H1 (cell line): ENCODE measurements around the gene SOX4. TPM values are rescaled to one million over a fixed set of nuclear protein-coding genes. Genes with fewer than 3 reads are reported as not detected.
A peak's percentile ranks its signal among the peaks of the same experiment; 100 is the strongest.

ENCODE experiments used
- CTCF ChIA-PET: fragments of 300-600 bp; sonication (Branson Sonifier 250); formaldehyde crosslinking; loops from one replicate; lab custom pipeline; 2021; ENCODE audit not compliant: partially characterized antibody; lab: Charles Lee
- POLR2A ChIA-PET: fragments of 300-600 bp; sonication (Branson Sonifier 250); formaldehyde crosslinking; loops from one replicate; lab custom pipeline; 2021; ENCODE audit warnings: inconsistent platforms; ENCODE audit not compliant: partially characterized antibody; lab: Charles Lee
- DNase-seq, 2 experiments: peaks; one replicate each; pipeline versions ENCODE4 v3.0.0 to v3.0.0-alpha.2; 2010 to 2022; ENCODE audit warnings: low spot score in 2 of 2, low read depth in 1 of 2, mixed read lengths in 1 of 2
- FAIRE-seq: peaks from 2 replicates; lab custom pipeline; 2011; peaks lifted over from hg19 to GRCh38; lab: Jason Lieb, UNC
- H2AFZ ChIP-seq: 2 replicates; pipeline ENCODE4 v1.8.1; 2012; ENCODE audit warnings: low read length, inconsistent platforms
- H2AK5ac ChIP-seq: 2 replicates; pipeline ENCODE4 v1.6.1; 2013; ENCODE audit warnings: low read depth, low read length
- H2BK120ac ChIP-seq: replicated peaks from 2 replicates; pipeline ENCODE3; 2013; ENCODE audit warnings: low read depth, low read length, inconsistent platforms
- H2BK12ac ChIP-seq: 2 replicates; pipeline ENCODE4 v1.6.1; 2013; ENCODE audit warnings: low read depth, low read length
- H2BK15ac ChIP-seq: 2 replicates; pipeline ENCODE4 v1.6.1; 2013; ENCODE audit warnings: low read length
- H2BK20ac ChIP-seq: 2 replicates; pipeline ENCODE4 v1.6.1; 2013; ENCODE audit warnings: low read length
- H2BK5ac ChIP-seq: 2 replicates; pipeline ENCODE4 v1.6.1; 2013; ENCODE audit warnings: low read depth, low read length
- H3K14ac ChIP-seq: 2 replicates; pipeline ENCODE4 v1.6.1; 2013; ENCODE audit warnings: inconsistent platforms; ENCODE audit not compliant: insufficient read length
- H3K18ac ChIP-seq: 2 replicates; pipeline ENCODE4 v1.6.1; 2013; ENCODE audit warnings: low read length; ENCODE audit errors: extremely low read depth
- H3K23ac ChIP-seq: 2 replicates; pipeline ENCODE4 v1.6.1; 2013; ENCODE audit warnings: inconsistent platforms; ENCODE audit not compliant: insufficient read length
- H3K23me2 ChIP-seq: 2 replicates; pipeline ENCODE4 v1.6.1; 2013; ENCODE audit warnings: low read depth, low read length
- H3K27ac ChIP-seq: 2 replicates; pipeline ENCODE4 v1.6.1; 2011; ENCODE audit warnings: low read depth, low read length, inconsistent platforms
- H3K27me3 ChIP-seq, 4 experiments: replicated peaks in 1 of 4; 1 replicate in 1 of 4; 2 replicates in 3 of 4; pipeline versions ENCODE4 v1.6.1 to v1.8.1; 2011 to 2013; ENCODE audit warnings: low read length in 3 of 4, mild to moderate bottlenecking in 3 of 4, inconsistent platforms in 2 of 4, mixed read lengths in 2 of 4, moderate library complexity in 1 of 4; ENCODE audit not compliant: control insufficient read depth in 3 of 4, insufficient read depth in 3 of 4; ENCODE audit errors: extremely low read depth in 1 of 4
- H3K36me3 ChIP-seq, 4 experiments: 2 replicates each; pipeline versions ENCODE4 v1.6.1 to v1.8.1; 2011 to 2013; ENCODE audit warnings: mild to moderate bottlenecking in 4 of 4, low read length in 3 of 4, moderate library complexity in 2 of 4, control low read depth in 1 of 4, inconsistent platforms in 1 of 4; ENCODE audit not compliant: insufficient read depth in 4 of 4, control insufficient read depth in 2 of 4
- H3K4ac ChIP-seq: replicated peaks from 2 replicates; pipeline ENCODE3; 2013; ENCODE audit warnings: low read length, low read depth, mixed read lengths, inconsistent platforms; ENCODE audit not compliant: insufficient read length
- H3K4me1 ChIP-seq, 4 experiments: replicated peaks in 1 of 4; 1 replicate in 1 of 4; 2 replicates in 3 of 4; pipeline versions ENCODE4 v1.6.1 to v1.8.1; 2011 to 2013; ENCODE audit warnings: low read length in 3 of 4, inconsistent platforms in 2 of 4, mixed read lengths in 1 of 4; ENCODE audit not compliant: insufficient read depth in 4 of 4, control insufficient read depth in 3 of 4
- H3K4me2 ChIP-seq, 2 experiments: 2 replicates each; pipeline versions ENCODE4 v1.6.1 to v1.8.1; 2011 to 2013; ENCODE audit warnings: low read depth in 2 of 2, low read length in 2 of 2, control low read depth in 1 of 2, inconsistent platforms in 1 of 2, mild to moderate bottlenecking in 1 of 2; ENCODE audit not compliant: insufficient read depth in 1 of 2
- H3K4me3 ChIP-seq, 4 experiments: fragments of 200-600, 300-600 bp in 1 of 4; sonication (generic), shearing (Covaris generic), sonication (Bioruptor Twin) in 1 of 4; 2 replicates each; pipeline versions ENCODE4 v1.5.1 to v1.8.1; 2011 to 2016; ENCODE audit warnings: low read length in 4 of 4, low read depth in 3 of 4, control low read depth in 2 of 4, inconsistent platforms in 2 of 4, mild to moderate bottlenecking in 2 of 4, mixed read lengths in 1 of 4, moderate library complexity in 1 of 4; ENCODE audit not compliant: insufficient read depth in 2 of 4; ENCODE audit errors: extremely low read depth in 1 of 4
- H3K56ac ChIP-seq: replicated peaks from 2 replicates; pipeline ENCODE3; 2013; ENCODE audit warnings: low read depth, mild to moderate bottlenecking, mixed read lengths, low read length, inconsistent platforms; ENCODE audit not compliant: insufficient read length
- H3K79me1 ChIP-seq: 2 replicates; pipeline ENCODE4 v1.6.1; 2013; ENCODE audit warnings: low read depth, low read length, control low read depth
- H3K79me2 ChIP-seq, 2 experiments: 2 replicates each; pipeline versions ENCODE4 v1.6.1 to v1.8.1; 2012 to 2013; ENCODE audit warnings: low read length in 2 of 2, mild to moderate bottlenecking in 2 of 2, inconsistent platforms in 1 of 2; ENCODE audit not compliant: insufficient read depth in 2 of 2, control insufficient read depth in 1 of 2
- H3K9ac ChIP-seq, 4 experiments: replicated peaks in 1 of 4; 1 replicate in 1 of 4; 2 replicates in 3 of 4; pipeline versions ENCODE4 v1.6.1 to v1.8.1; 2011 to 2013; ENCODE audit warnings: low read depth in 3 of 4, low read length in 3 of 4, control low read depth in 2 of 4, mild to moderate bottlenecking in 2 of 4, moderate library complexity in 2 of 4, inconsistent platforms in 1 of 4; ENCODE audit errors: extremely low read depth in 1 of 4
- H3K9me3 ChIP-seq, 2 experiments: 2 replicates each; pipeline versions ENCODE4 v1.6.1 to v1.8.1; 2012 to 2013; ENCODE audit warnings: mild to moderate bottlenecking in 2 of 2, moderate library complexity in 2 of 2, control low read depth in 1 of 2, inconsistent platforms in 1 of 2, low read depth in 1 of 2, low read length in 1 of 2, mixed read lengths in 1 of 2; ENCODE audit not compliant: insufficient read depth in 2 of 2
- H4K20me1 ChIP-seq, 2 experiments: replicated peaks in 1 of 2; 2 replicates each; pipeline versions ENCODE3 to v1.8.1; 2011 to 2013; ENCODE audit warnings: inconsistent platforms in 2 of 2, low read length in 2 of 2, mild to moderate bottlenecking in 1 of 2; ENCODE audit not compliant: insufficient read depth in 2 of 2, control insufficient read depth in 1 of 2
- H4K5ac ChIP-seq: 2 replicates; pipeline ENCODE4 v1.6.1; 2013; ENCODE audit warnings: low read length, low read depth, mixed read lengths, inconsistent platforms; ENCODE audit not compliant: insufficient read length
- H4K8ac ChIP-seq: 2 replicates; pipeline ENCODE4 v1.8.0; 2013; ENCODE audit warnings: mild to moderate bottlenecking, moderate library complexity, low read length, inconsistent platforms; ENCODE audit not compliant: insufficient read depth; ENCODE audit errors: extremely low read depth
- H4K91ac ChIP-seq: replicated peaks from 2 replicates; pipeline ENCODE3; 2013; ENCODE audit warnings: low read length, mixed read lengths, inconsistent platforms; ENCODE audit not compliant: insufficient read length
- BRCA1 ChIP-seq: IDR thresholded peaks from 2 replicates; pipeline ENCODE4 v1.6.1; 2012; ENCODE audit warnings: low read depth, low read length, improper control_type of control experiment
- CEBPB ChIP-seq: IDR thresholded peaks from 2 replicates; pipeline ENCODE4 v1.6.1; 2012; ENCODE audit warnings: low read depth, low read length
- EGR1 ChIP-seq: IDR thresholded peaks from 2 replicates; pipeline ENCODE4 v1.6.1; 2011; ENCODE audit warnings: low read depth, low read length, borderline replicate concordance
- EP300 ChIP-seq, 2 experiments: IDR thresholded peaks; 1 replicate in 1 of 2; 2 replicates in 1 of 2; pipeline ENCODE4 v1.6.1; 2011 to 2012; ENCODE audit warnings: low read depth in 2 of 2, low read length in 2 of 2, mild to moderate bottlenecking in 2 of 2, borderline replicate concordance in 1 of 2, inconsistent platforms in 1 of 2, moderate library complexity in 1 of 2
- FOSL1 ChIP-seq: IDR thresholded peaks from 2 replicates; pipeline ENCODE4 v1.6.1; 2011; ENCODE audit warnings: mild to moderate bottlenecking, low read depth, low read length, moderate library complexity; ENCODE audit not compliant: insufficient read depth
- JUN ChIP-seq: IDR thresholded peaks from 2 replicates; pipeline ENCODE4 v1.6.1; 2011; ENCODE audit warnings: low read depth, mild to moderate bottlenecking, improper control_type of control experiment, low read length
- PHF8 ChIP-seq: fragments of 200-600 bp; sonication (generic); conservative IDR thresholded peaks from 2 replicates; pipeline ENCODE4 v1.7.1; 2012; ENCODE audit warnings: low read depth, mild to moderate bottlenecking, inconsistent platforms, low read length, moderate library complexity
- POLR2A ChIP-seq, 2 experiments: IDR thresholded peaks; 1 replicate in 1 of 2; 2 replicates in 1 of 2; pipeline ENCODE4 v1.6.1; 2011; ENCODE audit warnings: low read depth in 2 of 2, low read length in 2 of 2, mild to moderate bottlenecking in 2 of 2; ENCODE audit errors: control extremely low read depth in 1 of 2
- POU5F1 ChIP-seq: IDR thresholded peaks from 2 replicates; pipeline ENCODE4 v1.6.1; 2011; ENCODE audit warnings: low read depth, mild to moderate bottlenecking, low read length, moderate library complexity
- SP4 ChIP-seq: IDR thresholded peaks from 2 replicates; pipeline ENCODE4 v1.6.1; 2012; ENCODE audit warnings: low read length, inconsistent platforms
- TCF12 ChIP-seq: IDR thresholded peaks from 2 replicates; pipeline ENCODE4 v1.6.1; 2011; ENCODE audit warnings: low read depth, mild to moderate bottlenecking, low read length
- WGBS, 2 experiments: shearing (Covaris generic) in 1 of 2; methylation state at CpG; one replicate each; pipeline versions ENCODE4 v1.1.6 to v1.1.7; 2013 to 2015; ENCODE audit warnings: low lambda C conversion rate in 2 of 2, mixed read lengths in 2 of 2, inconsistent platforms in 1 of 2, low coverage in 1 of 2, missing lambda C conversion rate in 1 of 2; ENCODE audit not compliant: insufficient replicate concordance in 2 of 2, insufficient coverage in 1 of 2, insufficient read length in 1 of 2; ENCODE audit errors: extremely low coverage in 1 of 2, missing lambda C conversion rate in 1 of 2; 5-methylcytosine and 5-hydroxymethylcytosine counted together
- polyA plus RNA-seq, 7 experiments: library from polyadenylated mRNA; depleted of rRNA in 3 of 7; stranded (reverse) in 5 of 7; unstranded in 2 of 7; fragments of >200 nt in 5 of 7; fragments of 200-250 nt in 2 of 7; gene quantifications; 1 replicate in 5 of 7; 2 replicates in 1 of 7; 4 replicates in 1 of 7; pipeline versions ENCODE4 v1.2.1 to v1.2.3, GENCODE V29; 2011 to 2013; ENCODE audit warnings: missing spikeins in 2 of 7, mixed read lengths in 2 of 7
- total RNA-seq: library from RNA; stranded (reverse); fragmentation: NEBNext Ultra II Directional; extraction: Animal tissue kit (Norgen Biotek cat#: 25700); gene quantifications from 2 replicates; pipeline ENCODE4 v1.2.1, GENCODE V29; 2021
- TF ChIP-seq, protein P1 (sequence below), 3 experiments: IDR thresholded peaks; 1 replicate in 2 of 3; 2 replicates in 1 of 3; pipeline versions ENCODE4 v1.5.1 to v1.6.1; 2011; ENCODE audit warnings: low read length in 3 of 3, mild to moderate bottlenecking in 3 of 3, inconsistent platforms in 2 of 3, low read depth in 1 of 3, moderate library complexity in 1 of 3; ENCODE audit not compliant: insufficient read depth in 1 of 3; ENCODE audit errors: control extremely low read depth in 1 of 3

Gene SOX4
- total and polyA plus RNA-seq, 2 of the 8 experiments (the other 6 are each of a cell fraction or from before 2014, with no cell fraction given), result 14.1 to 169 TPM

DNA sequence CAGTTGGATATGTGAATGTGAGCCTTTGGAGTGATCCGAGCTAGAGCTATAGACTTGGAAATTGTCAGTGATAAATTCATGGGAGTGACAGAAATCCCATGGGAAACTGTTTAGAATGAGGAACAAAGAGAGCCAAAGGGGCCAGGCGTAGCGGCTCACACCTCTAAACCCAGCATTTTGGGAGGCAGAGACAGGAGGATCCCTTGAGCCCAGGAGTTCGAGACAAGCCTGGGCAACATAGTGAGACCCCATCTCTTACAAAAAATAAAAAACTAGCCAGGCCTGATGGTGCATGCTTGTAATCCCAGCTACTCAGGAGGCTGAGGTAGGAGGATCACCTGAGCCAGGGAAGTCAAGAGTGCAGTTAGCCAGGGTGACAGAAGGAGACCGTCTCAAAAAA, 39.3 kb upstream of the SOX4 start:
- no peaks in the 10 kb centered on the region; a peak in 1 of 7 replicates for H3K4me1 ChIP-seq
- H4K20me1 ChIP-seq, result no peaks in the 10 kb centered on the region
- no peak overlapping the region for H3K9ac ChIP-seq
- H3K9me3 ChIP-seq, result peaks cover 5 to 14% of the 10 kb centered on the region in 2 experiments; a peak in 3 of 4 replicates
- DNase-seq (no peak), FAIRE-seq (no peak)
- no peak overlapping the region for H3K18ac ChIP-seq
- ChIA-PET POLR2A (no interaction called here), CTCF (no interaction called here)
- H3K56ac ChIP-seq, result no peak overlapping the region
- H4K8ac ChIP-seq, result no peak overlapping the region
- no peak overlapping the region for H3K23ac ChIP-seq
- H3K4ac ChIP-seq, result no peak overlapping the region
- no peak overlapping the region for H3K4me3 ChIP-seq
- H3K23me2 ChIP-seq, result no peaks in the 10 kb centered on the region
- no peaks in the 10 kb centered on the region for H3K36me3 ChIP-seq
- no peak overlapping the region for H2BK15ac ChIP-seq
- H2BK20ac ChIP-seq, result no peak overlapping the region
- H3K14ac ChIP-seq, result no peak overlapping the region
- no peaks in the 10 kb centered on the region for H3K79me1 ChIP-seq
- no peak overlapping the region for H2AK5ac ChIP-seq
- no peaks in the 10 kb centered on the region for H3K27me3 ChIP-seq
- WGBS, 2 experiments, result 88% methylated on average over 4 of the region's 5 CpGs; no CpG with 5 or more reads in 1 of the 2 experiments
- H4K91ac ChIP-seq, result no peak overlapping the region
- H4K5ac ChIP-seq, result no peak overlapping the region
- no peak overlapping the region for H2BK120ac ChIP-seq
- no peak overlapping the region for H3K4me2 ChIP-seq
- H2BK12ac ChIP-seq, result peak overlapping the region; percentile 39; the same call in 1 of the 2 replicates
- H3K27ac ChIP-seq, result no peak overlapping the region
- H2AFZ ChIP-seq, result no peak overlapping the region
- H2BK5ac ChIP-seq, result peak overlapping the region; percentile 44; the same call in 1 of the 2 replicates
- H3K79me2 ChIP-seq, result no peaks in the 10 kb centered on the region
- TF ChIP-seq JUN (no peak), BRCA1 (no peak), POU5F1 (no peak), SP4 (no peak), TCF12 (no peak), CEBPB (no peak), EP300 (IDR thresholded peaks at IDR 0.05; ENCODE audit: borderline replicate concordance in 1 of 2, low read depth in 2 of 2, low read length in 2 of 2) (no peak), PHF8 (no peak), POLR2A (IDR thresholded peaks at IDR 0.05; ENCODE audit: control extremely low read depth in 1 of 2, low read depth in 2 of 2, low read length in 2 of 2) (no peak), EGR1 (no peak), FOSL1 (no peak)
- TF ChIP-seq, protein P1, sequence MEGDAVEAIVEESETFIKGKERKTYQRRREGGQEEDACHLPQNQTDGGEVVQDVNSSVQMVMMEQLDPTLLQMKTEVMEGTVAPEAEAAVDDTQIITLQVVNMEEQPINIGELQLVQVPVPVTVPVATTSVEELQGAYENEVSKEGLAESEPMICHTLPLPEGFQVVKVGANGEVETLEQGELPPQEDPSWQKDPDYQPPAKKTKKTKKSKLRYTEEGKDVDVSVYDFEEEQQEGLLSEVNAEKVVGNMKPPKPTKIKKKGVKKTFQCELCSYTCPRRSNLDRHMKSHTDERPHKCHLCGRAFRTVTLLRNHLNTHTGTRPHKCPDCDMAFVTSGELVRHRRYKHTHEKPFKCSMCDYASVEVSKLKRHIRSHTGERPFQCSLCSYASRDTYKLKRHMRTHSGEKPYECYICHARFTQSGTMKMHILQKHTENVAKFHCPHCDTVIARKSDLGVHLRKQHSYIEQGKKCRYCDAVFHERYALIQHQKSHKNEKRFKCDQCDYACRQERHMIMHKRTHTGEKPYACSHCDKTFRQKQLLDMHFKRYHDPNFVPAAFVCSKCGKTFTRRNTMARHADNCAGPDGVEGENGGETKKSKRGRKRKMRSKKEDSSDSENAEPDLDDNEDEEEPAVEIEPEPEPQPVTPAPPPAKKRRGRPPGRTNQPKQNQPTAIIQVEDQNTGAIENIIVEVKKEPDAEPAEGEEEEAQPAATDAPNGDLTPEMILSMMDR (IDR thresholded peaks at IDR 0.05; ENCODE audit: control extremely low read depth in 1 of 3, insufficient read depth in 1 of 3, low read depth in 1 of 3, low read length in 3 of 3), result no peak
